HFF-Myc (cell line): ENCODE data around the gene NANOS3.
A peak's percentile ranks its signal among the peaks of the same experiment; 100 is the strongest.

Source experiments
- DNase-seq: peaks from one replicate; pipeline ENCODE4 v3.0.0-alpha.2; 2011; ENCODE audit warnings: low read depth; ENCODE audit errors: extremely low read depth
- H3K4me3 ChIP-seq: replicated peaks from 2 replicates; pipeline ENCODE4 v1.5.1; 2011; ENCODE audit warnings: low read depth, mild to moderate bottlenecking, control low read depth, low read length
- CTCF ChIP-seq: IDR thresholded peaks from 2 replicates; pipeline ENCODE4 v1.5.1; 2012; ENCODE audit warnings: mild to moderate bottlenecking, low read depth, low read length, control low read depth; ENCODE audit errors: missing control alignments

NANOS3 gene

DNA sequence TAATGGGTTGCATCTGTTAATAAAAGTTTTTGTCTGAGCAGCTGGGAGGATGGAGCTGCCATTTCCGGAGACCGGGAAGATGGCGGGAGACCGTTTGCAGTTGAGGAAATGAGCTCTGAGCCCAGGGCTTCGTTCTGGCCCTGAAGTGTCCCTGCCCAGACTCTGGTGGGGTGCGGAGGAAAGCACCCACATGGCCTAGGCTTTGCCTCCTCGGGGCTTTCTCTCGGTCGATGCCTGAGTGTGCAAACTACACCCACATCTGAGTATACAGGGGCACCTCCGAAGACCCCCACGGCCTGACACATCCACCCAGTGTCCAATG lies 15.6 kb upstream of the NANOS3 start:
- TF ChIP-seq CTCF: no peak
- DNase-seq: no peak
- peak overlapping the region; percentile 43 for H3K4me3 ChIP-seq

DNA sequence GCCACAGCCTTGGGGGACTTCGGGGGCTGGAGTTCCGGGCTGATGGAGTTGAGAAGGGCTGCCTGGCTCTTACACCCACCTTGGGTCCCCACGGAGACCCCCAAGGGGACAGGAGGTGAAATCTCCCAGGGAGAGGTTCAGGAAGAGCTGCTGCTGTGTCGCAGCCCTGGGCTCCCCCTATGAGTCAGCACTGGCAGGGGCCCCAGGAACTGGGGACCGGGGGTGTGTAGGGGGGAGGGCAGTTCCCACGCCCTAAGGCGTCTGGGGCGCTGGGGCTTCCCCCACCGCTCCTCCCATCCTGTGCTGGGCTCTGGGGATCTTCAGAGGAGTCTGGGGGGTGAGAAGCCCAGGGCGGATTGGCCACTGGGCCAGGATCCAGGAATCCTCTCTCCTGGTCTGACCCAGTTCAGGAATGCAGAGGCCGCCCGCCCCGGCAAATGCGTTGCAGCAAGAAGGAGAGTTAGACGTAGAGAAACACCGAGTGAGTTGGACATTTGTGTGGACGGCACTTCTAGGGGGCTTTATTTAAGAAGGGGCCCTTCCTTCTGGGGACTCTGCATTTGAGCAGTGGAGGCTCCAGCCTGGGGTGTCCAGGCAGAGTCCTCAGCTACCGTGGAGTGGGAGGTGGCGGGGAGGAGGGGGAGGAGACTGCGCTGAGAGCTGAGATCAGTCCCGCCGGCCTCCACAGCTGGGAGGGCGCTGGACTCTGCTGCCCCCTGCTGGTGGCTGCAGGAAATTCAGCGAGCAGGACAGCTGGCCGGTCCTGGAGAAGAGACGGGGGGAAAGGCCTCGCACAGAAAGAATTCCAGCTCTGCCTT lies 15.0 kb upstream of the NANOS3 start:
- peak overlapping the region; percentile 43 for H3K4me3 ChIP-seq
- peak; percentile 85 for TF ChIP-seq CTCF
- DNase-seq: no peak

DNA sequence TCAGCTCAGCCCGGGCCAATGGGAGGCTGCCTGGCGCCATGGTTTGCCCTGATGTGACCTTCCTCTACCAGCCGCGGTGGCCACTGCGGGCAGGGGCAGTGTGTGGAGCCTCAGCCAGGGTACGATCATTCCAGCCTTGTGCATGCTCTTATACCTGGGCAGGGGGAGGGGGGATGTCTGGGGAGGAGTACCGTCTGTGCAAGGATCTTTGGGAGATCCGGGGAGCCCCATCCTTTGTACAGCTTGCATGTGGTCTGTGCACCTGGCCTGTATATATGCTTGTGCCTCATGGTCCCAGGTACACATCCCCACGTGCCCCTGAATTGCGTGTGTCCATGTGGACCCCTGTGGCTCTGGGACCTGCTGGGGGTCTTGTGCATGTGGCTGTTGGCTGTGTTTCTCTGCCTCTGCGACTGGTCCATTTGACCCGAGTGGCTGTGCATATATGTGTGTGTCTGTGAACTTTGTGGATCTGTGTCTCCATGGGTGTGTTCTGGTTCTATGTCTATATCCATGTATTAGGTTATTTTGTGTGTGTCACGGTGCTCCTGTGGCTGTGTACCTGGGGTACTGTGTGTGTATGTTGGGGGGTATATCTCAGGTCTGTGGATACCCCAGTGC lies 12.8 kb upstream of the NANOS3 start:
- no peak for TF ChIP-seq CTCF
- H3K4me3 ChIP-seq: no peak overlapping the region
- no peak for DNase-seq

- no peak for DNase-seq
- TF ChIP-seq CTCF: no peak
- H3K4me3 ChIP-seq: peak overlapping the region; percentile 41
These were observed 12.0 kb upstream of the NANOS3 start for GRCh38 chr19:13864667-13865570.

- no peak for TF ChIP-seq CTCF
- peak overlapping the region; percentile 41 for H3K4me3 ChIP-seq
- DNase-seq: no peak
These were observed 11.1 kb upstream of the NANOS3 start for GRCh38 chr19:13865571-13866462.

DNA sequence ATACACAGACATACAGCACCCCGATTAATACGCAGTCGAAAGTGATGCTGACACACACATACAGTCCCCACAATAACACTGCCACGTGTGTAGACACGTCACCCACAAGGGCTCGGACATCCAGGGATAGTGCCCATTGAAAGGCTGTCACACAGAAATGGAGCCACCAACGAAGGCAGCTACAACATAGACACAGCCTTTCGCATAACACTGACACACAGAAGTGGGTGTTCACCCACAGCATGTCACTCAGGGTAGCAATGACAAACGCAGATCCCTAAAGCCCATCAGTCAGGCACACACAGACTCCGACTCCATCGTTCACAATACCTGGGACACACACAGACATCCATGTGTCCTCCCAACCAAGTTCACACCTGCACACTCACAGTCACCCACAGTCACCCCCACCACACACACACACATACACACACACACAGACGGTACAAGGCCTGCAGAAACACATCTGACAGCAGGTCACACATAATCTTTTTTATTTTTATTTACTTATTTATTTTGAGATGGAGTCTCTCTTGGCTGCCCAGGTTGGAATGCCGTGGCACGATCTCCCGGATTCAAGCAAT lies 10.4 kb upstream of the NANOS3 start:
- H3K4me3 ChIP-seq: peak overlapping the region; percentile 41

More for the DNA sequence above, 10.4 kb upstream of the NANOS3 start:
- no peak for TF ChIP-seq CTCF
- no peak for DNase-seq
